ENCODE data around the gene UQCC2.

UQCC2 gene

DNA sequence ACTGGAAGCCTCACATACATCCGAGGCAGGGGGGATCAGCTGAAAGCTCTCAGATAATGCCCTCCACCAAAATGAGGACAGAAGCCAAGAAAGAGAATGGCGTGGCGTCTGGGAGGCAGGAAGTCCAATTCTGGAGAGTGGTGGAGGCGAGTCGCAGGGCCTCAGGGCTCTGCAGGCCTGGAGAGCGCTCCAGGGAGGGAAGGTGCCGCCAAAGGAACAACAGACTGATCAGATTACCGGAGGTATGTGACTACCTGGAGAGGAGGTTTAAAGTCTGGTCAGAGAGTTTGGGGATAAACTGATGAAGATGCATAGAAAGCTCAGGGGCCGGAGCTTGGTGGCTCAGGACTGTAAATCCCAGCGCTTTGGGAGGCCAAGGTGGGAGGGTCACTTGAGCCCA, 46.4 kb upstream of the UQCC2 start:
- H3K79me2 ChIP-seq (ENCODE audit: insufficient read depth, low read length), result no peaks in the 10 kb centered on the region
- no peaks in the 10 kb centered on the region for H3K4me1 ChIP-seq (ENCODE audit: insufficient read depth, low read length, severe bottlenecking)
- H3K4me3 ChIP-seq (ENCODE audit: low read depth, low read length, poor library complexity, severe bottlenecking), result no peak overlapping the region
- H3K27ac ChIP-seq (ENCODE audit: low read depth, low read length, poor library complexity, severe bottlenecking), result no peak overlapping the region
- TF ChIP-seq CTCF (IDR thresholded peaks at IDR 0.05; ENCODE audit: low read length), result no peak
- no peak for TF ChIP-seq EZH2 (IDR thresholded peaks at IDR 0.05; ENCODE audit: borderline replicate concordance, low read length)
- H3F3A ChIP-seq (ENCODE audit: insufficient read depth, low read length), result no peaks in the 10 kb centered on the region
- no peaks in the 10 kb centered on the region for H3K9me2 ChIP-seq (ENCODE audit: low read depth, low read length)
- H3K36me3 ChIP-seq (ENCODE audit: insufficient read depth, low read length), result no peaks in the 10 kb centered on the region
- H3K27me3 ChIP-seq (ENCODE audit: insufficient read depth, low read length), result peaks cover 6% of the 10 kb centered on the region
- no peak overlapping the region for H2AFZ ChIP-seq (ENCODE audit: low read length)
- no peak overlapping the region for H3K4me2 ChIP-seq (ENCODE audit: low read length)
- H4K20me1 ChIP-seq (ENCODE audit: insufficient read depth, low read length), result no peaks in the 10 kb centered on the region
- no peak overlapping the region for H3K9ac ChIP-seq (ENCODE audit: low read length)
- H3K9me3 ChIP-seq (ENCODE audit: low read length), result no peaks in the 10 kb centered on the region

GRCh38 chr6:33757113-33757512, 45.6 kb upstream of the UQCC2 start:
- Histone ChIP-seq H3K79me2 (ENCODE audit: insufficient read depth, low read length) (no peaks in the 10 kb centered on the region), H3K27ac (ENCODE audit: low read depth, low read length, poor library complexity, severe bottlenecking) (no peak overlapping the region), H3K4me3 (ENCODE audit: low read depth, low read length, poor library complexity, severe bottlenecking) (no peak overlapping the region), H4K20me1 (ENCODE audit: insufficient read depth, low read length) (no peaks in the 10 kb centered on the region), H3K9ac (ENCODE audit: low read length) (no peak overlapping the region), H3K9me3 (ENCODE audit: low read length) (no peaks in the 10 kb centered on the region), H3F3A (ENCODE audit: insufficient read depth, low read length) (no peaks in the 10 kb centered on the region), H3K9me2 (ENCODE audit: low read depth, low read length) (no peaks in the 10 kb centered on the region), H3K27me3 (ENCODE audit: insufficient read depth, low read length) (peaks cover 3% of the 10 kb centered on the region), H3K36me3 (ENCODE audit: insufficient read depth, low read length) (no peaks in the 10 kb centered on the region), H2AFZ (ENCODE audit: low read length) (no peak overlapping the region), H3K4me1 (ENCODE audit: insufficient read depth, low read length, severe bottlenecking) (no peaks in the 10 kb centered on the region), H3K4me2 (ENCODE audit: low read length) (no peak overlapping the region)
- TF ChIP-seq EZH2 (IDR thresholded peaks at IDR 0.05; ENCODE audit: borderline replicate concordance, low read length) (no peak), CTCF (IDR thresholded peaks at IDR 0.05; ENCODE audit: low read length) (no peak)

GRCh38 chr6:33756211-33756954, 44.9 kb upstream of the UQCC2 start:
- no peak overlapping the region for H3K4me2 ChIP-seq (ENCODE audit: low read length)
- H3K9me3 ChIP-seq (ENCODE audit: low read length), result no peaks in the 10 kb centered on the region
- TF ChIP-seq EZH2 (IDR thresholded peaks at IDR 0.05; ENCODE audit: borderline replicate concordance, low read length) (no peak), CTCF (IDR thresholded peaks at IDR 0.05; ENCODE audit: low read length) (no peak)
- no peak overlapping the region for H3K4me3 ChIP-seq (ENCODE audit: low read depth, low read length, poor library complexity, severe bottlenecking)
- H2AFZ ChIP-seq (ENCODE audit: low read length), result no peak overlapping the region
- H3K36me3 ChIP-seq (ENCODE audit: insufficient read depth, low read length), result no peaks in the 10 kb centered on the region
- no peaks in the 10 kb centered on the region for H4K20me1 ChIP-seq (ENCODE audit: insufficient read depth, low read length)
- H3K27ac ChIP-seq (ENCODE audit: low read depth, low read length, poor library complexity, severe bottlenecking), result no peak overlapping the region
- H3F3A ChIP-seq (ENCODE audit: insufficient read depth, low read length), result no peaks in the 10 kb centered on the region
- H3K27me3 ChIP-seq (ENCODE audit: insufficient read depth, low read length), result peaks cover 3% of the 10 kb centered on the region
- H3K79me2 ChIP-seq (ENCODE audit: insufficient read depth, low read length), result no peaks in the 10 kb centered on the region
- H3K9me2 ChIP-seq (ENCODE audit: low read depth, low read length), result no peaks in the 10 kb centered on the region
- H3K4me1 ChIP-seq (ENCODE audit: insufficient read depth, low read length, severe bottlenecking), result no peaks in the 10 kb centered on the region
- H3K9ac ChIP-seq (ENCODE audit: low read length), result no peak overlapping the region
